ENCODE data around the gene DCUN1D2.

DNA sequence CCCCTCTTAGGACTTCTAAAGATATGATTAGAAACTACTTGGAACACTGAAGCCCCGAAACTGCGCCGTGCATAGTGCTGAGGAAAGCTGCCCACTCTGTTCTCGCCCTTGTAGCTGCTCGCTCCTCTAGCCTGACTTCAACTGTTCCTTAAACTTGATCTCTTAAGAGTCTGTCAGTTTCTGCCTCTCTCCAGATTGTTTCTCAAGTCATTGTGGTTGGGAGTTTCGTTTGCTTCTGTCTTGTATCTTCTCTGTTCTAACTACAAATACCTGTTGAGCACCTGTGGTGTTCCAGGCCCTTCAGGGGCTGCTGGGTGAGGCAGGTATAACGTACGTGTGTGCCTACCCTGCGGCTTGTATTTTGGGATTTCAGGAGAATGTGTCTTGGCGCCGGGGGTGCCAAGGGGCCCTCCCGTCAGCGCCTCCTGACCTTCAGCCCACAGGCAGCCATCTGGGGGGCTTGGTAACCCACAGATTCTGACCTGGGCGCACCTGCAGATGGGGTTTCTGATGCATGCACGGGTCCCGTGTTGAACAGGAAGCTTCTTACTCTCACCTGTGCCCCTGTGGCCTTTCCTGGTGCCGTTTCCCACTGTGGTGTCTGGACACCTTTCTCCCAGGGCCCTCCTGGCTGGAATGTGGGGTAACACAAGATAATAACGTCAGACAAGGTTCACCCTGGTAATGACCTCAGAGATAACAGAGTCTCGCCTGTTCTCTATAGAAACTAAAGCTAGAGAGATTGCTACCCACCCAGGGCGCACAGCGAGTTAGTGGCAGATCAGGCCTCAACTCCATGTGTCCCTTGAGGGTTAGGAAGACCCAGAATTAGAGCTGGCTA lies 17.2 kb upstream of the DCUN1D2 start:
- TF ChIP-seq POLR2AphosphoS5 (IDR thresholded peaks at IDR 0.05): no peak
- TF ChIP-seq CTCF (IDR thresholded peaks at IDR 0.05): no peak
- TF ChIP-seq POLR2A (IDR thresholded peaks at IDR 0.05): no peak
- no peak for TF ChIP-seq EP300 (IDR thresholded peaks at IDR 0.05)
